HepG2 (cell line): ENCODE results near the gene TBC1D10A. TPM values are rescaled to one million over a fixed set of nuclear protein-coding genes. Genes with fewer than 3 reads are reported as not detected.
A peak's percentile ranks its signal among the peaks of the same experiment; 100 is the strongest.

Experiments
- ATAC-seq: fragments of 200-7000 bp; cut with Tn5 transposase; 3 replicates; pipeline ENCODE4 v1.9.1; 2020; ENCODE audit warnings: mild to moderate bottlenecking, moderate library complexity
- BruUV-seq: library from RNA; stranded (reverse); fragments of 400-500 nt; replicated peaks from 2 replicates; lab custom pipeline; 2021; lab: Mats Ljungman, UMichigan
- CTCF ChIA-PET: fragments of 300-600 bp; formaldehyde crosslinking; extraction: SDS; loops from one replicate; lab custom pipeline; 2021; ENCODE audit warnings: low total read pairs, inconsistent platforms, low intra/inter-chr PET ratio; lab: Yijun Ruan, JAX
- POLR2A ChIA-PET: fragments of 350-600 bp; sonication (Branson Sonifier 250); formaldehyde crosslinking; loops from one replicate; lab custom pipeline; 2020; ENCODE audit warnings: antibody characterized with exemption, inconsistent platforms; lab: Yijun Ruan, JAX
- DNase-seq: peaks from one replicate; pipeline ENCODE4 v3.0.0-alpha.2; 2015; ENCODE audit warnings: low spot score
- FAIRE-seq: peaks from 3 replicates; lab custom pipeline; 2011; peaks lifted over from hg19 to GRCh38; lab: Jason Lieb, UNC
- H2AFZ ChIP-seq: one replicate; pipeline ENCODE4 v1.6.1; 2011; ENCODE audit warnings: low read length, inconsistent platforms
- H3K27ac ChIP-seq: fragments of 300-600 bp; 3 replicates; pipeline ENCODE4 v1.8.0; 2011; ENCODE audit warnings: mixed run types, mild to moderate bottlenecking, mixed read lengths, low read length, inconsistent platforms; ENCODE audit not compliant: insufficient read depth; ENCODE audit errors: extremely low read length
- H3K27me3 ChIP-seq, 2 experiments: fragments of 200-600 bp in 1 of 2; 2 replicates in 1 of 2; 3 replicates in 1 of 2; pipeline versions ENCODE4 v1.6.0 to v1.8.0; 2011; ENCODE audit warnings: low read length in 2 of 2, mild to moderate bottlenecking in 2 of 2, moderate library complexity in 2 of 2, inconsistent platforms in 1 of 2; ENCODE audit not compliant: insufficient read depth in 2 of 2, control insufficient read depth in 1 of 2
- H3K36me3 ChIP-seq, 2 experiments: fragments of 200-600 bp in 1 of 2; replicated peaks in 1 of 2; 2 replicates in 1 of 2; 3 replicates in 1 of 2; pipeline versions ENCODE4 v1.5.1 to v1.8.0; 2011; ENCODE audit warnings: low read length in 2 of 2, inconsistent platforms in 1 of 2; ENCODE audit not compliant: insufficient read depth in 2 of 2, control insufficient read depth in 1 of 2
- H3K4me1 ChIP-seq: 2 replicates; pipeline ENCODE4 v1.5.1; 2012; ENCODE audit warnings: low read length, inconsistent platforms; ENCODE audit not compliant: insufficient read depth
- H3K4me2 ChIP-seq: 2 replicates; pipeline ENCODE4 v1.6.0; 2011; ENCODE audit warnings: low read depth, low read length, inconsistent platforms
- H3K4me3 ChIP-seq, 3 experiments: fragments of 200-600 bp in 1 of 3; sonication (generic), shearing (Covaris generic) in 1 of 3; replicated peaks in 1 of 3; 2 replicates each; pipeline ENCODE4 v1.5.1; 2011 to 2016; ENCODE audit warnings: low read length in 3 of 3, inconsistent platforms in 2 of 3, low read depth in 2 of 3, mild to moderate bottlenecking in 2 of 3, control low read depth in 1 of 3, mixed read lengths in 1 of 3; ENCODE audit not compliant: insufficient read depth in 1 of 3
- H3K79me2 ChIP-seq: one replicate; pipeline ENCODE4 v1.6.1; 2011; ENCODE audit warnings: low read length, inconsistent platforms; ENCODE audit not compliant: insufficient read depth
- H3K9ac ChIP-seq: 2 replicates; pipeline ENCODE4 v1.6.0; 2011; ENCODE audit warnings: mild to moderate bottlenecking, low read depth, low read length, inconsistent platforms; ENCODE audit not compliant: insufficient read depth
- H3K9me3 ChIP-seq: 2 replicates; pipeline ENCODE4 v1.5.1; 2012; ENCODE audit warnings: mild to moderate bottlenecking, low read length
- H4K20me1 ChIP-seq: 2 replicates; pipeline ENCODE4 v1.6.0; 2011; ENCODE audit warnings: inconsistent platforms, mild to moderate bottlenecking, low read length, moderate library complexity; ENCODE audit not compliant: insufficient read depth
- CENPT ChIP-seq: sonication (generic); formaldehyde crosslinking; IDR thresholded peaks from 2 replicates; pipeline ENCODE4 v1.8.0; 2022; ENCODE audit warnings: low read depth, mild to moderate bottlenecking, moderate library complexity, missing genetic modification reagents
- HMGA1 ChIP-seq: sonication (generic); formaldehyde crosslinking; conservative IDR thresholded peaks from 2 replicates; pipeline ENCODE4 v1.4.0; 2020; ENCODE audit warnings: missing genetic modification reagents
- KDM6A ChIP-seq: IDR thresholded peaks from 2 replicates; pipeline ENCODE4 v1.6.1; 2016; ENCODE audit warnings: low read depth
- TOPORS ChIP-seq: sonication (generic); formaldehyde crosslinking; IDR thresholded peaks from 2 replicates; pipeline ENCODE4 v1.8.0; 2023; ENCODE audit warnings: mild to moderate bottlenecking, missing genetic modification reagents
- ZNF234 ChIP-seq: sonication (generic); formaldehyde crosslinking; conservative IDR thresholded peaks from 2 replicates; pipeline ENCODE4 v1.5.1; 2020; ENCODE audit warnings: mild to moderate bottlenecking, missing genetic modification reagents
- ZNF589 ChIP-seq: sonication (generic); formaldehyde crosslinking; conservative IDR thresholded peaks from 2 replicates; pipeline ENCODE4 v1.8.0; 2022; ENCODE audit warnings: mild to moderate bottlenecking, moderate library complexity, missing genetic modification reagents
- ZNF768 ChIP-seq: sonication (generic); formaldehyde crosslinking; IDR thresholded peaks from 2 replicates; pipeline ENCODE4 v1.4.0; 2020; ENCODE audit warnings: missing genetic modification reagents
- WGBS: methylation state at CpG from one replicate; pipeline ENCODE4 v1.1.6; 2017; ENCODE audit warnings: low lambda C conversion rate; 5-methylcytosine and 5-hydroxymethylcytosine counted together
- in situ Hi-C: cut with HindIII; loops from 2 replicates; pipeline ENCODE4 v1.10.0; 2017; ENCODE audit warnings: low pct_unique_long_range_greater_than_20kb; ENCODE audit not compliant: extremely low pct_ligation_motif_present
- intact Hi-C: fragments of 100-400 bp; cut with micrococcal nuclease; formaldehyde crosslinking; loops from one replicate; pipeline ENCODE4 v1.10.0; 2022; ENCODE audit not compliant: unreplicated experiment
- polyA plus RNA-seq, 8 experiments: library from polyadenylated mRNA; depleted of rRNA in 3 of 8; stranded (reverse) in 7 of 8; unstranded in 1 of 8; fragments of >200 nt; fragmentation: Illumina TruSeq in 4 of 8; extraction: Trizol in 4 of 8; gene quantifications; 2 replicates each; pipeline versions ENCODE4 v1.2.1 to v1.2.3, GENCODE V29; 2011 to 2016; ENCODE audit warnings: low read depth in 4 of 8, missing spikeins in 1 of 8, mixed read lengths in 1 of 8; ENCODE audit not compliant: insufficient read depth in 1 of 8
- total RNA-seq, 5 experiments: library from RNA; depleted of rRNA; stranded (reverse); fragments of >200 nt; fragmentation: Illumina TruSeq; extraction: Trizol; gene quantifications; 2 replicates each; pipeline ENCODE4 v1.2.3, GENCODE V29; 2016; ENCODE audit warnings: low read depth in 1 of 5
- TF ChIP-seq, protein P1 (sequence below): sonication (generic); formaldehyde crosslinking; IDR thresholded peaks from 2 replicates; pipeline ENCODE4 v1.4.0; 2020; ENCODE audit warnings: missing genetic modification reagents, low read depth, mild to moderate bottlenecking, borderline replicate concordance
- TF ChIP-seq, protein P2 (sequence below), 2 experiments: fragments of 450-650 bp in 1 of 2; sonication (generic) in 1 of 2; formaldehyde crosslinking in 1 of 2; IDR thresholded peaks; 2 replicates each; pipeline versions ENCODE4 v1.6.1 to v1.8.0; 2016 to 2022; ENCODE audit warnings: antibody characterized with exemption in 1 of 2, mild to moderate bottlenecking in 1 of 2, missing genetic modification reagents in 1 of 2

TBC1D10A gene
- total and polyA plus RNA-seq, 2 of the 13 experiments (the other 11 are each of a cell fraction or from before 2014, with no cell fraction given): 4.2 to 4.9 TPM

DNA sequence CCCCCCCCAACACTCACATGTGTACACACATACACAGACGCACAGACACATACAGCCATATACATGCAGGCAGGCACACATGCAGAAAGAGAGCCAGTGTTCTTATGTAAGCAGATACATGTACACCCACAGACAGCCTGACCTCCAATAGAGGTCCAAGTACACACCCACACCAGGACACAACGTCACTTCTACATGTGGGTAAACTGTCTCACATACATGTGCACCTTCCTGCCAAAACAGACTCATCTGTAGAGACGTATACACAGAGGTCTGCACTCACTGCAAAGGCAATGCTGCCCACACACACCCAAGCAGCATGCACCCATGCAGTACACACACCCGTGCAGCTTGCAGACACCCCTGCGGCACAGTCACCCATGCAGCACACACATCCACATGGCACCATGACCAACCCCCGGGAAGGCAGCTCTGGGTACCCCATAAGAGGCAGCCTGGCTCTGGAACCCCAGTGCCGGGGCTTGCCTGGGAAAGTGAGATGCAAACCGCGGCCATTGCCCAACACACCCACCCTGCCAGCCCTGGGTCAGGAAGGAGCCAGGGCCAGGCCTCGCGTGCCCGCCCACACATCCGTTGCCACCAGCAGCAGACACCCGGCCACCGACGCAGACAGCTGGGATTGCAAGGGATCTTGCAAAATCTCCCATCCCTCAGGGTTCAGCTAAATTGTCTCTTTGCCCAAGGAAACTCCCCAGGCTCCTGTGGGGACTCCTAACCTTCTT lies 47.5 kb downstream of the TBC1D10A start (continued):
- peak; percentile 50; the same call in 1 of the 2 replicates for TF ChIP-seq ZNF768
- no peak for TF ChIP-seq ZNF234 (CRISPR knock-in tag)

DNA sequence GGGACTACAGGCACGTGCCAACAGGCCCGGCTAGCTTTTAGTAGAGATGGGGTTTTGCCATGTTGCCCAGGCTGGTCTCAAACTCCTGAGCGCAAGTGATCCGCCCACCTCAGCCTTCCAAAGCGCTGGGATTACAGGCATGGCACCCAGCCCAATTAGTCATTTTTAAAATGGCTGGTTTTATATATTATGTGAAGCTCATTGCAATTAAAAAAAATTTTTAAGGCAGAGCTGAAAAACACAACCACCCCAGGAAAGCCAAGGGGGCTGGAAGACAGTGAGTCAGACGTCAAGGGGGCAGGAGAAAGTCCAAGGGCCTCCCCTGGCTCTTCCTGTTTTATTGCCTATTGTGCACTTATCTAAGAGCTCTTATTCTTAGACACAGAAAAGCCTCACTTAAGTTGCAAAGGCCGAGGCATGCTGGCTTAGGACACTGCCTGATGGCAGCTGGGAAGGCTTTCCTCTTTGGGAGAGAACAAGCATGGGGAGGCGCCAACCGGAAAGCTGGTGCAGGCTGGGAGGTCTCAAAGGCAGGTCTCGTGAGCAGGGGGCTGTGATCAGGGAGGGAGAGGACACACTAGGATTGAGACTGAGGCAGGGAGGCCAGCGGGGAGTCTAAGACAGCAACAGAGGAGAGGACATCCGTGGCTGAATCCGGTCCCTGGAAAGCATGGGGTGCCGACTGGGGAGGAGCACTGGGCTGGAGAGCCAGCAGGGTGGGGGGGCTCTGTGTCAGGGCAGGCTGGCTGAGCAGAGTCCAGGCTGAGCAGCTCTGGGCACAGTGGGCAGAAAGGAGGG lies 49.0 kb downstream of the TBC1D10A start:
- H2AFZ ChIP-seq: no peak overlapping the region
- CTCF ChIA-PET: no interaction called here
- no peaks in the 10 kb centered on the region for H3K79me2 ChIP-seq
- H3K27me3 ChIP-seq: peaks cover 4 to 37% of the 10 kb centered on the region in 2 experiments
- in situ Hi-C loops: no loop called here
- POLR2A ChIA-PET: no interaction called here
- no peak overlapping the region for H3K27ac ChIP-seq
- no peak overlapping the region for H3K9ac ChIP-seq
- no TSS peak for BruUV-seq
- no peak overlapping the region for H3K4me3 ChIP-seq
- H3K4me2 ChIP-seq: peak overlapping the region; percentile 33; the same call in 1 of the 2 replicates
- H3K4me1 ChIP-seq: peaks cover 11% of the 10 kb centered on the region; the same call in 1 of the 2 replicates
- H3K36me3 ChIP-seq: no peaks in the 10 kb centered on the region
- no peak for ATAC-seq
- WGBS: 35% methylated on average over 14 of the region's 14 CpGs
- H4K20me1 ChIP-seq: no peaks in the 10 kb centered on the region
- DNase-seq: no peak
- FAIRE-seq: no peak
- H3K9me3 ChIP-seq: no peaks in the 10 kb centered on the region
- intact Hi-C loops: no loop called here
- TF ChIP-seq, protein P1, sequence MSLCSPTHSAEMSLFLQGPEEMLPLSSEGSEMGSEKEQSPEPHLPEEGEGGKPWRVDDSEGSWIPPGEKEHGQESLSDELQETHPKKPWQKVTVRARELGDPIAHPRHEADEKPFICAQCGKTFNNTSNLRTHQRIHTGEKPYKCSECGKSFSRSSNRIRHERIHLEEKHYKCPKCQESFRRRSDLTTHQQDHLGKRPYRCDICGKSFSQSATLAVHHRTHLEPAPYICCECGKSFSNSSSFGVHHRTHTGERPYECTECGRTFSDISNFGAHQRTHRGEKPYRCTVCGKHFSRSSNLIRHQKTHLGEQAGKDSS: 0 out of 2 replicates have a peak, but pooled peaks have one; percentile 44
- TF ChIP-seq HMGA1 (CRISPR knock-in tag): no peak
- TF ChIP-seq CENPT: no peak
- no peak for TF ChIP-seq ZNF589 (CRISPR knock-in tag)
- no peak for TF ChIP-seq TOPORS (CRISPR knock-in tag)
- no peak for TF ChIP-seq KDM6A (CRISPR knock-in tag)
- TF ChIP-seq, protein P2, sequence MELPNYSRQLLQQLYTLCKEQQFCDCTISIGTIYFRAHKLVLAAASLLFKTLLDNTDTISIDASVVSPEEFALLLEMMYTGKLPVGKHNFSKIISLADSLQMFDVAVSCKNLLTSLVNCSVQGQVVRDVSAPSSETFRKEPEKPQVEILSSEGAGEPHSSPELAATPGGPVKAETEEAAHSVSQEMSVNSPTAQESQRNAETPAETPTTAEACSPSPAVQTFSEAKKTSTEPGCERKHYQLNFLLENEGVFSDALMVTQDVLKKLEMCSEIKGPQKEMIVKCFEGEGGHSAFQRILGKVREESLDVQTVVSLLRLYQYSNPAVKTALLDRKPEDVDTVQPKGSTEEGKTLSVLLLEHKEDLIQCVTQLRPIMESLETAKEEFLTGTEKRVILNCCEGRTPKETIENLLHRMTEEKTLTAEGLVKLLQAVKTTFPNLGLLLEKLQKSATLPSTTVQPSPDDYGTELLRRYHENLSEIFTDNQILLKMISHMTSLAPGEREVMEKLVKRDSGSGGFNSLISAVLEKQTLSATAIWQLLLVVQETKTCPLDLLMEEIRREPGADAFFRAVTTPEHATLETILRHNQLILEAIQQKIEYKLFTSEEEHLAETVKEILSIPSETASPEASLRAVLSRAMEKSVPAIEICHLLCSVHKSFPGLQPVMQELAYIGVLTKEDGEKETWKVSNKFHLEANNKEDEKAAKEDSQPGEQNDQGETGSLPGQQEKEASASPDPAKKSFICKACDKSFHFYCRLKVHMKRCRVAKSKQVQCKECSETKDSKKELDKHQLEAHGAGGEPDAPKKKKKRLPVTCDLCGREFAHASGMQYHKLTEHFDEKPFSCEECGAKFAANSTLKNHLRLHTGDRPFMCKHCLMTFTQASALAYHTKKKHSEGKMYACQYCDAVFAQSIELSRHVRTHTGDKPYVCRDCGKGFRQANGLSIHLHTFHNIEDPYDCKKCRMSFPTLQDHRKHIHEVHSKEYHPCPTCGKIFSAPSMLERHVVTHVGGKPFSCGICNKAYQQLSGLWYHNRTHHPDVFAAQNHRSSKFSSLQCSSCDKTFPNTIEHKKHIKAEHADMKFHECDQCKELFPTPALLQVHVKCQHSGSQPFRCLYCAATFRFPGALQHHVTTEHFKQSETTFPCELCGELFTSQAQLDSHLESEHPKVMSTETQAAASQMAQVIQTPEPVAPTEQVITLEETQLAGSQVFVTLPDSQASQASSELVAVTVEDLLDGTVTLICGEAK (IDR thresholded peaks at IDR 0.05): no peak
- TF ChIP-seq, protein P2 (CRISPR knock-in tag; IDR thresholded peaks at IDR 0.05): no peak
